Right lobe of liver (tissue), 6 donors: ENCODE measurements around the gene UBN1. TPM values are rescaled to one million over a fixed set of nuclear protein-coding genes. Genes with fewer than 3 reads are reported as not detected.

Source experiments
- ATAC-seq, 4 donors: fragments of 200-7000 bp; cut with Tn5 transposase; one replicate each; pipeline ENCODE4 v1.9.1; 2020; ENCODE audit warnings: mild to moderate bottlenecking in 4 of 4, moderate library complexity in 4 of 4
- DNase-seq, 3 donors: peaks; one replicate each; pipeline ENCODE4 v3.0.0-alpha.2; 2020
- H3K27ac ChIP-seq, 3 donors: fragments of 200-600 bp; one replicate each; pipeline ENCODE4 v1.8.0; 2022
- H3K27me3 ChIP-seq, 2 donors: fragments of 200-600 bp; one replicate each; pipeline ENCODE4 v1.8.0; 2022
- H3K36me3 ChIP-seq, 4 donors: fragments of 200-600 bp; sonication (generic) in 1 of 4; one replicate each; pipeline versions ENCODE4 v1.5.1 to v1.8.0; 2017 to 2022; ENCODE audit warnings: control low read depth in 1 of 4
- H3K4me1 ChIP-seq, 4 donors: fragments of 200-600 bp; sonication (generic) in 1 of 4; one replicate each; pipeline versions ENCODE4 v1.5.1 to v1.8.0; 2017 to 2022; ENCODE audit warnings: control low read depth in 1 of 4
- H3K4me3 ChIP-seq, 3 donors: fragments of 200-600 bp; one replicate each; pipeline ENCODE4 v1.8.0; 2022
- H3K9me3 ChIP-seq, 4 donors: fragments of 200-600 bp; sonication (generic) in 1 of 4; one replicate each; pipeline versions ENCODE4 v1.5.1 to v1.8.0; 2017 to 2022; ENCODE audit warnings: control low read depth in 1 of 4
- CTCF ChIP-seq, 4 donors: fragments of 200-600 bp in 3 of 4; fragments of 450-650 bp in 1 of 4; IDR thresholded peaks; one replicate each; pipeline versions ENCODE4 v1.5.1 to v1.8.0; 2016 to 2022; ENCODE audit warnings: antibody characterized with exemption in 4 of 4, mild to moderate bottlenecking in 2 of 4
- POLR2A ChIP-seq: fragments of 450-650 bp; IDR thresholded peaks from one replicate; pipeline ENCODE4 v1.6.1; 2017; ENCODE audit warnings: antibody characterized with exemption, mild to moderate bottlenecking
- WGBS: methylation state at CpG from one replicate; pipeline ENCODE4 v1.1.6; 2018; ENCODE audit warnings: low coverage, low lambda C conversion rate; ENCODE audit not compliant: insufficient coverage; ENCODE audit errors: missing lambda C conversion rate; 5-methylcytosine and 5-hydroxymethylcytosine counted together
- intact Hi-C, 2 donors: fragments of 100-400 bp; cut with DNase I; formaldehyde crosslinking; loops; one replicate each; pipeline versions ENCODE4 v1.11.2 to v1.14.1; 2022
- total RNA-seq, 6 experiments: library from RNA; depleted of rRNA in 2 of 6; stranded (reverse); fragments of >200 nt in 2 of 6; fragmentation: NEBNext Ultra II Directional in 3 of 6; extraction: Animal tissue kit (Norgen Biotek cat#: 25700) in 3 of 6; gene quantifications; one replicate each; pipeline versions ENCODE4 v1.1.0 to v1.2.4, GENCODE V29; 2016 to 2023
- donor health status: DM: no; HTN: yes; CAD: no.
- donor health status: DM: no; HTN: no; CAD: no.
- donor health status: DM: no; HTN: no; CAD: no.
- donor health status: DM: no; HTN: yes; CAD: no.
- donor health status: DM: no; HTN: yes; CAD: no.

The UBN1 gene
- total RNA-seq, 6 experiments from 2014 or later, result 12.0 to 18.6 (median 16.2) TPM

- peaks cover 0 to 74% (median 24%) of the 10 kb centered on the region in 4 donors for H3K36me3 ChIP-seq
- no peaks in the 10 kb centered on the region for H3K27me3 ChIP-seq
- intact Hi-C loops, result no loop called here
- H3K27ac ChIP-seq, result no peak overlapping the region
- no peak for DNase-seq
- H3K9me3 ChIP-seq, result no peaks in the 10 kb centered on the region
- H3K4me1 ChIP-seq, result peaks cover 0 to 7% (median 0%) of the 10 kb centered on the region in 4 donors
- 95% methylated on average over 3 of the region's 3 CpGs for WGBS
- TF ChIP-seq CTCF (IDR thresholded peaks at IDR 0.05) (no peak), POLR2A (no peak)
- H3K4me3 ChIP-seq, result no peak overlapping the region
- peak in 1 of 4 donors; percentile 38 for ATAC-seq
Observed at GRCh38 chr16:4811242-4811641, 36.0 kb upstream of the UBN1 start.

GRCh38 chr16:4811773-4812172 lies 35.5 kb upstream of the UBN1 start:
- Histone ChIP-seq H3K4me1 (peaks cover 0 to 7% (median 0%) of the 10 kb centered on the region in 4 donors), H3K27me3 (no peaks in the 10 kb centered on the region), H3K4me3 (no peak overlapping the region), H3K9me3 (no peaks in the 10 kb centered on the region), H3K27ac (no peak overlapping the region), H3K36me3 (peaks cover 0 to 74% (median 26%) of the 10 kb centered on the region in 4 donors)
- intact Hi-C loops, result no loop called here
- TF ChIP-seq CTCF (IDR thresholded peaks at IDR 0.05) (no peak), POLR2A (no peak)
- DNase-seq, result no peak
- peak in 1 of 4 donors; percentile 24 for ATAC-seq
- no CpG with 5 or more reads among the region's 9 CpGs for WGBS

GRCh38 chr16:4813251-4814003 lies 33.9 kb upstream of the UBN1 start:
- H3K9me3 ChIP-seq, result no peaks in the 10 kb centered on the region
- intact Hi-C loops, result no loop called here
- TF ChIP-seq CTCF (IDR thresholded peaks at IDR 0.05) (no peak), POLR2A (no peak)
- ATAC-seq, result no peak
- no peaks in the 10 kb centered on the region for H3K27me3 ChIP-seq
- H3K4me1 ChIP-seq, result peaks cover 0 to 10% (median 0%) of the 10 kb centered on the region in 4 donors
- WGBS, result 96% methylated on average over 4 of the region's 16 CpGs
- no peak overlapping the region for H3K27ac ChIP-seq
- no peak for DNase-seq
- H3K4me3 ChIP-seq, result no peak overlapping the region
- peaks cover 0 to 66% (median 21%) of the 10 kb centered on the region in 4 donors for H3K36me3 ChIP-seq

- Histone ChIP-seq H3K27ac (no peak overlapping the region), H3K36me3 (peaks cover 0 to 60% (median 21%) of the 10 kb centered on the region in 4 donors)
Observed at GRCh38 chr16:4814046-4814445, 33.2 kb upstream of the UBN1 start.

More at GRCh38 chr16:4814046-4814445, 33.2 kb upstream of the UBN1 start:
- Histone ChIP-seq H3K27me3 (no peaks in the 10 kb centered on the region), H3K4me3 (no peak overlapping the region), H3K9me3 (no peaks in the 10 kb centered on the region), H3K4me1 (peaks cover 0 to 10% (median 0%) of the 10 kb centered on the region in 4 donors)
- DNase-seq (no peak), ATAC-seq (no peak)
- intact Hi-C loops, result no loop called here
- TF ChIP-seq POLR2A (no peak), CTCF (IDR thresholded peaks at IDR 0.05) (no peak)
